OCI-LY7 (cell line): ENCODE data around the gene SLC9A9.

Source experiments
- CTCF ChIP-seq: fragments of 200-600 bp; sonication (generic); conservative IDR thresholded peaks from 2 replicates; pipeline ENCODE4 v1.5.1; 2014; ENCODE audit warnings: mild to moderate bottlenecking, antibody characterized with exemption, low read length, moderate library complexity, mixed read lengths
- EZH2phosphoT487 ChIP-seq: fragments of 200-600 bp; sonication (generic); IDR thresholded peaks from 2 replicates; pipeline ENCODE4 v1.6.1; 2018; ENCODE audit warnings: low read depth, borderline replicate concordance, mild to moderate bottlenecking, mixed run types, antibody characterized with exemption, low read length, moderate library complexity, mixed read lengths

GRCh38 chr3:143881095-143881494 is 32.8 kb upstream of the SLC9A9 start:
- TF ChIP-seq CTCF: no peak
- TF ChIP-seq EZH2phosphoT487: no peak
